ENCODE measurements around the gene LGI1. TPM values are rescaled to one million over a fixed set of nuclear protein-coding genes. Genes with fewer than 3 reads are reported as not detected.

Gene LGI1
- total and polyA plus RNA-seq, 9 of the 15 experiments (the other 6 are each of a cell fraction or from before 2014, with no cell fraction given), result not detected

DNA sequence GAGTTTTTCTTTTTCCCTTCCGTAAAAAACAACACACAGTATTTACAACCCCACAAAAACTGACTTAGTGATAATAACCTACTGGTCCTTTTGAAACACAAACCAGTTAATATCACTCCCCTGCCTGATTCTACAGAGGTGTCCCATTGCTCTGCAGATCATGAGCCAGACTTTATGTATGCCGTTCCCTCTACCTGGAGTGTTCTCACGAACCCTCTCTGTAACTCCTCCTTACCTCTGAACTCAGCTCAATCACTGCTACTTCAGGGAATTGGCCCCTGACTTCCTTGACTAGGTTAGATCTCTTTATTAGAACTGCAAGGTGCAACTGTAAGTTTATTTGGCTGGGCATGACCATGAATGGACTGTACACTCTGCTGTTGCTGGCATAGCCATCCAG lies 1.6 kb upstream of the LGI1 start (continued):
- TF ChIP-seq, protein P1, sequence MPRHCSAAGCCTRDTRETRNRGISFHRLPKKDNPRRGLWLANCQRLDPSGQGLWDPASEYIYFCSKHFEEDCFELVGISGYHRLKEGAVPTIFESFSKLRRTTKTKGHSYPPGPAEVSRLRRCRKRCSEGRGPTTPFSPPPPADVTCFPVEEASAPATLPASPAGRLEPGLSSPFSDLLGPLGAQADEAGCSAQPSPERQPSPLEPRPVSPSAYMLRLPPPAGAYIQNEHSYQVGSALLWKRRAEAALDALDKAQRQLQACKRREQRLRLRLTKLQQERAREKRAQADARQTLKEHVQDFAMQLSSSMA (CRISPR knock-in tag; IDR thresholded peaks at IDR 0.05), result no peak
- no peak for TF ChIP-seq MAX (CRISPR knock-in tag; IDR thresholded peaks at IDR 0.05)
- no peak for TF ChIP-seq ETV1 (tag; conservative IDR thresholded peaks at IDR 0.05; ENCODE audit: low read depth)
- TF ChIP-seq MCM3 (IDR thresholded peaks at IDR 0.05), result no peak
- no peak for TF ChIP-seq TBL1XR1 (IDR thresholded peaks at IDR 0.05; ENCODE audit: low read length in 2 of 2)

DNA sequence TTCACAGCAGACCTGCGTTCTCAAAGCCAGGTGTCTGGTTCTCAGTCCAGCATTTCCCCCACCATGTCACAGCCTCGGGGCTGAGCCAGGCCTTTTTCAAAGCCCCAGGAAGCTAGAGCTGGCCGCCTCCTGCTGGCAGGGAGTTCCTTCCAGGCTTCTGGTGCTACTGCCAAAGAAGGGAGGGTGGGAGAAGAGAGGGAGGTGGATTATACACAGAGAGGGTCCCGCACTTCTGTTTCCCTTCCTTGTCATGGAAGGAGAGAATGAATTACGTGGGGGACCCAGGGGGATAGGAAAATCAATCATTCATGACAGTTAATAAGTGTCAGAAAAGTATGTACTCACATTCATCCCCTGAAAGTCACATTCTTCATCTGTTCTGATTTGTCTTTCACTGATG lies 600 bp upstream of the LGI1 start:
- ChIA-PET POLR2A (interaction anchor here (0.5 to 0.9 kb wide), 2 partner anchors 13 kb away, joined by 3 to 4 read pairs; no protein-coding TSS in a partner anchor), CTCF (ENCODE audit: low intra/inter-chr PET ratio) (no interaction called here)
- ATAC-seq (0 out of 3 replicates have a peak, but pooled peaks have one; percentile 32), DNase-seq (ENCODE audit: extremely low read depth in 1 of 4, low spot score in 3 of 4) (peak in 1 of 4 experiments; percentile 3), FAIRE-seq (no peak)
- no peak overlapping the region for H3K4me3 ChIP-seq
- TF ChIP-seq MYBL2 (IDR thresholded peaks at IDR 0.05; ENCODE audit: low read depth), result no peak
- TF ChIP-seq MYBL2 (CRISPR knock-in tag; IDR thresholded peaks at IDR 0.05; ENCODE audit: borderline replicate concordance), result no peak
- no peak for TF ChIP-seq ERF (CRISPR knock-in tag; IDR thresholded peaks at IDR 0.05)
- no peak for TF ChIP-seq HMG20B (CRISPR knock-in tag; IDR thresholded peaks at IDR 0.05)
- no peak for TF ChIP-seq LCOR (CRISPR knock-in tag; IDR thresholded peaks at IDR 0.05)
- no peak for TF ChIP-seq TAF9B (IDR thresholded peaks at IDR 0.05; ENCODE audit: partially characterized antibody)
- no peak for TF ChIP-seq NR2F6 (CRISPR knock-in tag; IDR thresholded peaks at IDR 0.05)
- TF ChIP-seq DPF2 (IDR thresholded peaks at IDR 0.05), result no peak
- intact Hi-C loops (cut with micrococcal nuclease), result no loop called here
- H3K36me3 ChIP-seq (ENCODE audit: control insufficient read depth, insufficient read depth, low read length), result no peaks in the 10 kb centered on the region
- in situ Hi-C loops (cut with MboI), result no loop called here
- no TSS peak for BruUV-seq (replicated peaks)
- WGBS (ENCODE audit: insufficient coverage, low coverage, missing lambda C conversion rate), result 0% methylated on average over 4 of the region's 5 CpGs
- H3K27me3 ChIP-seq (ENCODE audit: control insufficient read depth in 2 of 2, insufficient read depth in 2 of 2, low read length in 2 of 2), result peaks cover 11 to 28% of the 10 kb centered on the region in 2 experiments; a peak in 4 of 5 replicates
- H3K9ac ChIP-seq (ENCODE audit: insufficient read depth in 1 of 2, low read depth in 2 of 2, low read length in 2 of 2), result no peak overlapping the region
- no peak overlapping the region for H3K4me2 ChIP-seq (ENCODE audit: insufficient read depth, low read length)
- no peaks in the 10 kb centered on the region for H3K79me2 ChIP-seq (ENCODE audit: control insufficient read depth, insufficient read depth, low read length)
- H3K27ac ChIP-seq (ENCODE audit: extremely low read depth, low read depth, low read length), result no peak overlapping the region
- H4K20me1 ChIP-seq (replicated peaks; ENCODE audit: control insufficient read depth, insufficient read depth, low read length), result no peaks in the 10 kb centered on the region
- no peaks in the 10 kb centered on the region for H3K4me1 ChIP-seq (replicated peaks in 1 of 2; ENCODE audit: control insufficient read depth in 2 of 2, insufficient read depth in 2 of 2, low read length in 2 of 2)
- H3K9me1 ChIP-seq (ENCODE audit: control insufficient read depth, insufficient read depth, low read length), result no peaks in the 10 kb centered on the region
- H2AFZ ChIP-seq (ENCODE audit: low read depth, low read length), result no peak overlapping the region
- H3K9me3 ChIP-seq (replicated peaks; ENCODE audit: control insufficient read depth, insufficient read depth, low read depth, low read length), result no peaks in the 10 kb centered on the region

Measured in K562 (cell line).